Nephron progenitor cell (in vitro differentiated cells): ENCODE measurements around the gene BTBD9.
"Not testable (repeated sequence)": the region's sequence is repeated elsewhere in the genome, so short reads cannot be mapped to it uniquely, and the experiment has no call there.

Experiments used
- DNase-seq: peaks from one replicate; pipeline ENCODE4 v3.0.0; 2021
- H3K27ac Mint-ChIP-seq: 2 replicates; pipeline ENCODE4 v1.8.0; 2021; ENCODE audit warnings: mild to moderate bottlenecking, moderate library complexity, mixed read lengths
- H3K27me3 Mint-ChIP-seq: 2 replicates; pipeline ENCODE4 v1.8.0; 2021; ENCODE audit warnings: mild to moderate bottlenecking, low read depth, mixed read lengths; ENCODE audit not compliant: poor library complexity
- H3K36me3 Mint-ChIP-seq: 2 replicates; pipeline ENCODE4 v1.8.0; 2021; ENCODE audit warnings: low read depth, mixed read lengths
- H3K4me1 Mint-ChIP-seq: 2 replicates; pipeline ENCODE4 v1.8.0; 2021; ENCODE audit warnings: mixed read lengths
- H3K4me3 Mint-ChIP-seq: 2 replicates; pipeline ENCODE4 v1.8.0; 2021; ENCODE audit warnings: mild to moderate bottlenecking, moderate library complexity, mixed read lengths
- H3K9me3 Mint-ChIP-seq: 2 replicates; pipeline ENCODE4 v1.8.0; 2021; ENCODE audit warnings: mild to moderate bottlenecking, moderate library complexity, mixed read lengths
- CTCF ChIP-seq: fragments of 200-600 bp; sonication (generic); IDR thresholded peaks from 2 replicates; pipeline ENCODE4 v1.5.0; 2021; ENCODE audit warnings: antibody characterized with exemption

Gene BTBD9

GRCh38 chr6:38133932-38134703 is 505.6 kb downstream of the BTBD9 start:
- H3K4me1 Mint-ChIP-seq, result peaks cover 50% of the 10 kb centered on the region
- peak overlapping the region; percentile 4 for H3K27ac Mint-ChIP-seq
- no peak for DNase-seq
- H3K27me3 Mint-ChIP-seq, result peaks cover 2% of the 10 kb centered on the region
- H3K9me3 Mint-ChIP-seq, result peaks cover 26% of the 10 kb centered on the region
- no peak overlapping the region for H3K4me3 Mint-ChIP-seq
- H3K36me3 Mint-ChIP-seq, result peaks cover 60% of the 10 kb centered on the region
- TF ChIP-seq CTCF, result no peak

GRCh38 chr6:38131527-38131965 is 508.2 kb downstream of the BTBD9 start:
- peaks cover 3% of the 10 kb centered on the region for H3K27me3 Mint-ChIP-seq
- H3K4me1 Mint-ChIP-seq, result peaks cover 35% of the 10 kb centered on the region
- peaks cover 49% of the 10 kb centered on the region for H3K9me3 Mint-ChIP-seq
- no peak for TF ChIP-seq CTCF
- peaks cover 77% of the 10 kb centered on the region for H3K36me3 Mint-ChIP-seq
- DNase-seq, result no peak
- H3K4me3 Mint-ChIP-seq, result no peak overlapping the region
- H3K27ac Mint-ChIP-seq, result peak overlapping the region; percentile 34

- H3K36me3 Mint-ChIP-seq, result peaks cover 88% of the 10 kb centered on the region
Measured at GRCh38 chr6:38127284-38127683, 512.4 kb downstream of the BTBD9 start.

GRCh38 chr6:38124224-38124926 is 515.4 kb downstream of the BTBD9 start:
- not testable (repeated sequence) for H3K27ac Mint-ChIP-seq

More at GRCh38 chr6:38127284-38127683, 512.4 kb downstream of the BTBD9 start:
- H3K4me1 Mint-ChIP-seq, result peaks cover 33% of the 10 kb centered on the region
- DNase-seq, result no peak
- peaks cover 3% of the 10 kb centered on the region for H3K27me3 Mint-ChIP-seq
- no peak overlapping the region for H3K4me3 Mint-ChIP-seq
- no peak for TF ChIP-seq CTCF
- peaks cover 60% of the 10 kb centered on the region for H3K9me3 Mint-ChIP-seq
- no peak overlapping the region for H3K27ac Mint-ChIP-seq

GRCh38 chr6:38119516-38119915 is 520.2 kb downstream of the BTBD9 start:
- Mint-ChIP-seq H3K36me3 (peaks cover 36% of the 10 kb centered on the region), H3K9me3 (no peaks in the 10 kb centered on the region), H3K27me3 (peaks cover 2% of the 10 kb centered on the region), H3K4me1 (peaks cover 41% of the 10 kb centered on the region), H3K4me3 (no peak overlapping the region), H3K27ac (peak overlapping the region; percentile 50)
- TF ChIP-seq CTCF, result no peak
- no peak for DNase-seq

More at GRCh38 chr6:38124224-38124926, 515.4 kb downstream of the BTBD9 start:
- Mint-ChIP-seq H3K4me1 (peaks cover 30% of the 10 kb centered on the region), H3K9me3 (peaks cover 37% of the 10 kb centered on the region), H3K36me3 (peaks cover 74% of the 10 kb centered on the region)
- H3K27me3 Mint-ChIP-seq, DNase-seq, H3K4me3 Mint-ChIP-seq: not testable (repeated sequence)

GRCh38 chr6:38118791-38119365 is 520.9 kb downstream of the BTBD9 start:
- Mint-ChIP-seq H3K27me3 (peaks cover 2% of the 10 kb centered on the region), H3K4me1 (peaks cover 45% of the 10 kb centered on the region), H3K4me3 (no peak overlapping the region), H3K9me3 (no peaks in the 10 kb centered on the region), H3K27ac (peak overlapping the region; percentile 50), H3K36me3 (peaks cover 36% of the 10 kb centered on the region)
- no peak for DNase-seq
- TF ChIP-seq CTCF, result no peak
